AG04449 (cell line): ENCODE data around the gene SLC29A2.

ENCODE experiments used
- CTCF ChIA-PET: fragments of 350-600 bp; formaldehyde crosslinking; extraction: SDS; loops from one replicate; lab custom pipeline; 2021; ENCODE audit warnings: antibody characterized with exemption; lab: Yijun Ruan, JAX
- POLR2A ChIA-PET: fragments of 400-600, 350-600 bp; formaldehyde crosslinking; extraction: SDS; loops from one replicate; lab custom pipeline; 2020; ENCODE audit warnings: antibody characterized with exemption, inconsistent platforms; lab: Yijun Ruan, JAX
- DNase-seq: peaks from one replicate; pipeline ENCODE4 v3.0.0-alpha.2; 2010; ENCODE audit warnings: low read depth, low spot score
- H3K4me3 ChIP-seq: 2 replicates; pipeline ENCODE4 v1.5.1; 2011; ENCODE audit warnings: low read depth, mild to moderate bottlenecking, control low read depth, low read length
- CTCF ChIP-seq: IDR thresholded peaks from one replicate; pipeline ENCODE4 v1.5.1; 2011; ENCODE audit warnings: mild to moderate bottlenecking, moderate library complexity, low read length, control low read depth, inconsistent platforms; ENCODE audit not compliant: insufficient read depth; ENCODE audit errors: missing control alignments

SLC29A2 gene

GRCh38 chr11:66365166-66365565 lies 6.4 kb downstream of the SLC29A2 start:
- POLR2A ChIA-PET, result no interaction called here
- no peak for TF ChIP-seq CTCF
- CTCF ChIA-PET, result interaction anchor here (0.8 to 3.8 kb wide), 7 partner anchors 9 to 73 kb away, joined by 3 to 35 read pairs (median 5); partner anchors contain the start of genes B4GAT1 and MRPL11

GRCh38 chr11:66363805-66364535 lies 7.6 kb downstream of the SLC29A2 start:
- ChIA-PET CTCF (interaction anchor here (0.5 to 4.1 kb wide), 15 partner anchors 9 to 75 kb away, joined by 3 to 23 read pairs (median 5); partner anchors contain the start of genes B4GAT1 and MRPL11), POLR2A (interaction anchor here (1.7 kb wide), 1 partner anchor 53 kb away, joined by 4 read pairs; no protein-coding TSS in a partner anchor)
- DNase-seq, result no peak
- peak; percentile 67 for TF ChIP-seq CTCF
- no peak overlapping the region for H3K4me3 ChIP-seq

More at GRCh38 chr11:66365166-66365565, 6.4 kb downstream of the SLC29A2 start:
- H3K4me3 ChIP-seq, result no peak overlapping the region
- no peak for DNase-seq

- H3K4me3 ChIP-seq, result no peak overlapping the region
These were observed 8.4 kb downstream of the SLC29A2 start for GRCh38 chr11:66363187-66363601.

GRCh38 chr11:66362481-66363147 lies 8.9 kb downstream of the SLC29A2 start:
- H3K4me3 ChIP-seq, result no peak overlapping the region
- CTCF ChIA-PET, result interaction anchor here (0.9 to 4.1 kb wide), 8 partner anchors 8 to 27 kb away, joined by 3 to 23 read pairs (median 6); no protein-coding TSS in a partner anchor
- TF ChIP-seq CTCF, result no peak
- no peak for DNase-seq
- POLR2A ChIA-PET, result no interaction called here

More at GRCh38 chr11:66363187-66363601, 8.4 kb downstream of the SLC29A2 start:
- POLR2A ChIA-PET, result interaction anchor here (1.7 kb wide), 1 partner anchor 52 kb away, joined by 4 read pairs; no protein-coding TSS in a partner anchor
- no peak for DNase-seq
- CTCF ChIA-PET, result interaction anchor here (0.5 to 4.1 kb wide), 12 partner anchors 9 to 54 kb away, joined by 3 to 23 read pairs (median 4); no protein-coding TSS in a partner anchor
- no peak for TF ChIP-seq CTCF

GRCh38 chr11:66361502-66361941 lies 10.0 kb downstream of the SLC29A2 start:
- TF ChIP-seq CTCF, result no peak
- ChIA-PET POLR2A (no interaction called here), CTCF (interaction anchor here (1.3 to 4.1 kb wide), 4 partner anchors 9 to 28 kb away, joined by 3 to 23 read pairs (median 5); no protein-coding TSS in a partner anchor)
- no peak for DNase-seq
- no peak overlapping the region for H3K4me3 ChIP-seq
